A673 (cell line): ENCODE data around the gene ZER1. TPM values are rescaled to one million over a fixed set of nuclear protein-coding genes. Genes with fewer than 3 reads are reported as not detected.

ENCODE experiments used
- BruUV-seq: library from RNA; stranded (reverse); fragments of 400-500 nt; replicated peaks from 2 replicates; lab custom pipeline; 2021; lab: Mats Ljungman, UMichigan
- CTCF ChIA-PET: fragments of 300-600 bp; sonication (Branson Sonifier 250); formaldehyde crosslinking; loops from one replicate; lab custom pipeline; 2022; ENCODE audit warnings: antibody characterized with exemption; lab: Charles Lee
- POLR2A ChIA-PET: fragments of 300-600 bp; sonication (Branson Sonifier 250); formaldehyde crosslinking; loops from one replicate; lab custom pipeline; 2022; ENCODE audit warnings: antibody characterized with exemption; ENCODE audit not compliant: low non-redundant PET; lab: Charles Lee
- DNase-seq: peaks from one replicate; pipeline ENCODE4 v3.0.0-alpha.2; 2015; ENCODE audit warnings: low spot score
- H3K27ac ChIP-seq: fragments of 200-600 bp; sonication (generic); 2 replicates; pipeline ENCODE4 v1.5.1; 2016; ENCODE audit warnings: mixed run types, low read depth, mild to moderate bottlenecking, mixed read lengths, antibody characterized with exemption, low read length; ENCODE audit not compliant: poor library complexity, severe bottlenecking
- H3K27me3 ChIP-seq: fragments of 200-600 bp; sonication (generic); replicated peaks from 2 replicates; pipeline ENCODE4 v1.6.1; 2017; ENCODE audit warnings: mixed run types, low read depth, mild to moderate bottlenecking, mixed read lengths, antibody characterized with exemption, low read length; ENCODE audit not compliant: insufficient read depth, poor library complexity
- H3K36me3 ChIP-seq: fragments of 200-600 bp; sonication (generic); 2 replicates; pipeline ENCODE4 v1.6.1; 2016; ENCODE audit warnings: mixed run types, mild to moderate bottlenecking, mixed read lengths, antibody characterized with exemption, low read length; ENCODE audit not compliant: insufficient read depth, poor library complexity, severe bottlenecking
- H3K4me1 ChIP-seq: fragments of 200-600 bp; sonication (generic); 2 replicates; pipeline ENCODE4 v1.6.1; 2017; ENCODE audit warnings: mixed run types, mild to moderate bottlenecking, mixed read lengths, antibody characterized with exemption, low read length; ENCODE audit not compliant: insufficient read depth, poor library complexity, severe bottlenecking
- H3K4me3 ChIP-seq: fragments of 200-600 bp; sonication (generic); 2 replicates; pipeline ENCODE4 v1.5.1; 2016; ENCODE audit warnings: low read depth, mixed run types, mild to moderate bottlenecking, mixed read lengths, low read length; ENCODE audit not compliant: poor library complexity, severe bottlenecking
- H3K9me3 ChIP-seq: fragments of 200-600 bp; sonication (generic); 2 replicates; pipeline ENCODE4 v1.6.1; 2016; ENCODE audit warnings: mixed run types, low read depth, mild to moderate bottlenecking, mixed read lengths, antibody characterized with exemption, low read length; ENCODE audit not compliant: poor library complexity, severe bottlenecking
- CTCF ChIP-seq: fragments of 300-800, 200-600 bp; sonication (generic); conservative IDR thresholded peaks from 2 replicates; pipeline ENCODE4 v1.5.1; 2017; ENCODE audit warnings: low read depth, mild to moderate bottlenecking, antibody characterized with exemption, low read length, moderate library complexity, mixed read lengths
- EZH2 ChIP-seq: fragments of 200-600 bp; sonication (generic); IDR thresholded peaks from 2 replicates; pipeline ENCODE4 v1.6.1; 2017; ENCODE audit warnings: borderline replicate concordance, low read depth, mild to moderate bottlenecking, mixed read lengths, antibody characterized with exemption, low read length; ENCODE audit not compliant: poor library complexity, severe bottlenecking
- intact Hi-C: fragments of 100-400 bp; cut with micrococcal nuclease; formaldehyde crosslinking; loops from one replicate; pipeline ENCODE4 v1.10.0; 2022; ENCODE audit not compliant: unreplicated experiment
- total RNA-seq: library from RNA; stranded (reverse); gene quantifications from 2 replicates; pipeline ENCODE4 v1.2.3, GENCODE V29; 2021

The ZER1 gene
- total RNA-seq, 1 experiment from 2014 or later: 12.9 TPM

GRCh38 chr9:128689820-128690683 is 81.7 kb downstream of the ZER1 start:
- TF ChIP-seq EZH2: no peak
- TF ChIP-seq CTCF: no peak
- Histone ChIP-seq H3K27me3 (no peaks in the 10 kb centered on the region), H3K36me3 (peaks cover 39% of the 10 kb centered on the region), H3K4me1 (peaks cover 21% of the 10 kb centered on the region), H3K9me3 (no peaks in the 10 kb centered on the region), H3K4me3 (peak overlapping the region; percentile 93), H3K27ac (peak overlapping the region; percentile 91)
- ChIA-PET POLR2A (interaction anchor here (0.6 kb wide), 1 partner anchor 7 kb away, joined by 3 read pairs; no protein-coding TSS in a partner anchor), CTCF (no interaction called here)
- intact Hi-C loops: loop anchor here (5.0 kb wide), 1 partner anchor 138 kb away; the partner anchor contains the start of gene SPTAN1
- peak; percentile 78 for DNase-seq
- no TSS peak for BruUV-seq

DNA sequence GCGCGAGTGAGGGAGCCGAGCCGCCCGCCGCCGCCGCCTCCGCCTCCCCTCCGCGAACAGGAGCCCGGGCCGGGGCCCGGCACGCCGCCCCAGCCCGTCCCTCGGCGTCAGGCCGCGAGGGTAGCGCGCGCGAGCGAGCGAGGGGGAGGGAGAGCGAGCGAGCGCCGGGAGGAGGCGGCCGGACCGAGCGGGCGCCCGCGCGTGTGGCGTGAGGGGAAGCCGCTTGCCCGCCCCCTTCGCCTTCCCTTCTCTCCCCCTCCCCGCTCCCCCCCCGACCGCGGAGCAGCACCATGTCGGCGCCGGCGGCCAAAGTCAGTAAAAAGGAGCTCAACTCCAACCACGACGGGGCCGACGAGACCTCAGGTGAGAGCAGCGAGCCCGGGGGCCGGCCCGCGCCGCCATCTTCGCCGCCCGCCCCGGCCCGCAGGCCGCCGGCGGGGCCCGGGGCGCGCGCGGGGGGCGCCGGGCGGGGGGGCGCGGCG is 82.4 kb downstream of the ZER1 start:
- POLR2A ChIA-PET: interaction anchor here (0.6 kb wide), 1 partner anchor 8 kb away, joined by 3 read pairs; no protein-coding TSS in a partner anchor
- TF ChIP-seq CTCF: no peak
- TF ChIP-seq EZH2: no peak
- no peaks in the 10 kb centered on the region for H3K9me3 ChIP-seq
- DNase-seq: no peak
- H3K4me1 ChIP-seq: peaks cover 28% of the 10 kb centered on the region
- peaks cover 36% of the 10 kb centered on the region for H3K36me3 ChIP-seq
- intact Hi-C loops: loop anchor here (5.0 kb wide), 1 partner anchor 137 kb away; the partner anchor contains the start of gene SPTAN1
- BruUV-seq: no TSS peak
- H3K27ac ChIP-seq: peak overlapping the region; percentile 95
- peak overlapping the region; percentile 93 for H3K4me3 ChIP-seq
- H3K27me3 ChIP-seq: no peaks in the 10 kb centered on the region
- CTCF ChIA-PET: interaction anchor here (0.7 kb wide), 1 partner anchor 48 kb away, joined by 5 read pairs; no protein-coding TSS in a partner anchor

DNA sequence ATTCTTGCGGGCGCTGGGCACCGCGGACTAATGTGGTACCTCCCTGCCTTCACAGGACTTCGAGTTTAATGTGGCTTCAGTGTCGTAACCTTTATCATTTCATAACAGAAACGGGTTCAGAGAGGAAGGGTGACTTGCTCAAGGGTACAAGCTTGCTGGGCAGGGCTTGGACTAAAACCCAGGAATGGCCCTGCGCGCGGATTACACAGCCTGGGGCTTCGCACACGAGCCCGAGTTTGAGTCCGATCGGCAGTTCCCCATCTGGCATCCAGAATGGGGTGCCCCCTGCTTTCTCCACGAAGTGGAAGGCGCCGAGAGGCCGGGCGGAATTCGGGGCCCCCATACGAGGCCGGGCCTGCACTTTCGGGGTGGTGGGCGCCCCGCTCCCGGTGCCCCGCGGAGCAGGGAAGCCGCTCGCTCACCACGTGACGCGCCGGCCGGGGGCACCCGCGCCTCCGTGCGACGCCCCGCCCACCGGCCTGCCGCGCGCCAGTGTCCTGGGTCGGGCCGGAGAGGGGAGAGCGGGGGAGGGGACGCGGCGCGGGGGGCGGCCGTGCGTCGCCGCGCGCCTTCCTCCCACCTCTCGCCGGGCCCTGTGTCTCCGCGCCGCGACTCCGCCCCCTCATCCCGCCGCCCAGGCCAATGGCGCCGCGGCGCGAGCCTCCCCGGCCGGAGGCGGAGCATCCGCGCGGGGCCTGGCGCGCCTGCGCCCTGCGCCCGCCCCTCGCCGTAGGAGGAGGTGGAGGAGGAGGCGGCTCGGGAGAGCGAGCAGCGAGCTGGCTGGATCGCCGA is 83.0 kb downstream of the ZER1 start, which contains the start of gene SET:
TSS of gene SET (plus strand) at position 722 of the 792 bp plus-strand sequence. CDS start 361 bp downstream, outside the sequence.
- TF ChIP-seq EZH2 (no peak), CTCF (no peak)
- peak; percentile 98 for DNase-seq
- peaks cover 29% of the 10 kb centered on the region for H3K4me1 ChIP-seq
- peak within 1 kb of the TSS; percentile 95 for H3K27ac ChIP-seq
- ChIA-PET POLR2A (no interaction called here), CTCF (interaction anchor here (0.7 kb wide), 1 partner anchor 49 kb away, joined by 5 read pairs; no protein-coding TSS in a partner anchor)
- H3K9me3 ChIP-seq: no peaks in the 10 kb centered on the region
- H3K36me3 ChIP-seq: peaks cover 29% of the 10 kb centered on the region
- intact Hi-C loops: loop anchor here (5.0 kb wide), 1 partner anchor 136 kb away; the partner anchor contains the start of gene SPTAN1
- H3K4me3 ChIP-seq: peak within 1 kb of the TSS; percentile 93
- no peaks in the 10 kb centered on the region for H3K27me3 ChIP-seq
- BruUV-seq: TSS peak; percentile 50
